HFFc6 (cell line): ENCODE data around the gene TTF2. TPM values are rescaled to one million over a fixed set of nuclear protein-coding genes. Genes with fewer than 3 reads are reported as not detected.

ENCODE experiments used
- DNase-seq: peaks from one replicate; pipeline ENCODE4 v3.0.0-alpha.2; 2018
- H3K27ac Mint-ChIP-seq: 2 replicates; pipeline ENCODE4 v1.8.0; 2020; ENCODE audit warnings: mild to moderate bottlenecking, mixed read lengths
- H3K27me3 Mint-ChIP-seq: 2 replicates; pipeline ENCODE4 v1.8.0; 2021; ENCODE audit warnings: mild to moderate bottlenecking, moderate library complexity, mixed read lengths; ENCODE audit not compliant: insufficient read depth
- H3K36me3 Mint-ChIP-seq: 2 replicates; pipeline ENCODE4 v1.8.0; 2021; ENCODE audit warnings: low read depth, mixed read lengths
- H3K4me1 Mint-ChIP-seq: 2 replicates; pipeline ENCODE4 v1.8.0; 2020; ENCODE audit warnings: low read depth, mixed read lengths
- H3K4me3 Mint-ChIP-seq: 2 replicates; pipeline ENCODE4 v1.8.0; 2020; ENCODE audit warnings: mild to moderate bottlenecking, moderate library complexity, mixed read lengths
- H3K9me3 Mint-ChIP-seq: 2 replicates; pipeline ENCODE4 v1.8.0; 2020; ENCODE audit warnings: mild to moderate bottlenecking, mixed read lengths
- total RNA-seq, 6 experiments: library from RNA; stranded (reverse); fragmentation: NEBNext Ultra II Directional; extraction: Animal tissue kit (Norgen Biotek cat#: 25700); gene quantifications; 2 replicates in 1 of 6; 3 replicates in 5 of 6; pipeline ENCODE4 v1.2.3, GENCODE V29; 2021
- TF ChIP-seq, protein P1 (sequence below): fragments of 200-600 bp; sonication (generic); IDR thresholded peaks from 2 replicates; pipeline ENCODE4 v1.5.0; 2021; ENCODE audit warnings: antibody characterized with exemption, mild to moderate bottlenecking

Gene TTF2
- total RNA-seq, 6 experiments from 2014 or later, result 18.7 to 28.6 (median 24.2) TPM

DNA sequence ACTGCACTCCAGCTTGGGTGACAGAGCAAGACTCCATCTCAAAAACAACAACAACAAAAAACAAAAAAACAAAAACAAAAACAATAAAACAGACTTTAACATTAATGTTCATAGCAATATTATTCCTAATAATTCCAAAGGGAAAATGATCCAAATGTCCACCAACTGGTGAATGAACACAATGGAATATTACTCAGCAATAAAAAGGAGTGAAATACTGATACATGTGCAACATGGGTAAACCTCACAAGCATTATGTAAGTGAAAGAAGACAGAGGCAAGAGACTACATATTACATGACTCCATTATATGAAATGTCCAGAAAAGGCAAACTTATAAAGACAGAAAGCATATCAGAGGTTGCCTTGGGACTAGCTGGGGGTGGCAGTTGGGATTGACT lies 6.1 kb upstream of the TTF2 start:
- Mint-ChIP-seq H3K9me3 (no peaks in the 10 kb centered on the region), H3K36me3 (no peaks in the 10 kb centered on the region), H3K4me3 (no peak overlapping the region), H3K27ac (no peak overlapping the region), H3K4me1 (peaks cover 5% of the 10 kb centered on the region), H3K27me3 (peaks cover 3% of the 10 kb centered on the region)
- TF ChIP-seq, protein P1, sequence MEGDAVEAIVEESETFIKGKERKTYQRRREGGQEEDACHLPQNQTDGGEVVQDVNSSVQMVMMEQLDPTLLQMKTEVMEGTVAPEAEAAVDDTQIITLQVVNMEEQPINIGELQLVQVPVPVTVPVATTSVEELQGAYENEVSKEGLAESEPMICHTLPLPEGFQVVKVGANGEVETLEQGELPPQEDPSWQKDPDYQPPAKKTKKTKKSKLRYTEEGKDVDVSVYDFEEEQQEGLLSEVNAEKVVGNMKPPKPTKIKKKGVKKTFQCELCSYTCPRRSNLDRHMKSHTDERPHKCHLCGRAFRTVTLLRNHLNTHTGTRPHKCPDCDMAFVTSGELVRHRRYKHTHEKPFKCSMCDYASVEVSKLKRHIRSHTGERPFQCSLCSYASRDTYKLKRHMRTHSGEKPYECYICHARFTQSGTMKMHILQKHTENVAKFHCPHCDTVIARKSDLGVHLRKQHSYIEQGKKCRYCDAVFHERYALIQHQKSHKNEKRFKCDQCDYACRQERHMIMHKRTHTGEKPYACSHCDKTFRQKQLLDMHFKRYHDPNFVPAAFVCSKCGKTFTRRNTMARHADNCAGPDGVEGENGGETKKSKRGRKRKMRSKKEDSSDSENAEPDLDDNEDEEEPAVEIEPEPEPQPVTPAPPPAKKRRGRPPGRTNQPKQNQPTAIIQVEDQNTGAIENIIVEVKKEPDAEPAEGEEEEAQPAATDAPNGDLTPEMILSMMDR, result no peak
- no peak for DNase-seq

GRCh38 chr1:117058810-117059209 lies 1.3 kb upstream of the TTF2 start:
- Mint-ChIP-seq H3K4me1 (peaks cover 31% of the 10 kb centered on the region), H3K9me3 (no peaks in the 10 kb centered on the region), H3K27me3 (no peaks in the 10 kb centered on the region), H3K4me3 (no peak overlapping the region; the same call in 1 of the 2 replicates), H3K27ac (no peak overlapping the region), H3K36me3 (no peaks in the 10 kb centered on the region)
- TF ChIP-seq, protein P1, result no peak
- DNase-seq, result no peak

GRCh38 chr1:117059334-117059677 lies 820 bp upstream of the TTF2 start:
- no peaks in the 10 kb centered on the region for H3K36me3 Mint-ChIP-seq
- TF ChIP-seq, protein P1, result no peak
- H3K4me1 Mint-ChIP-seq, result peaks cover 31% of the 10 kb centered on the region
- no peak for DNase-seq
- H3K27ac Mint-ChIP-seq, result no peak overlapping the region
- no peaks in the 10 kb centered on the region for H3K27me3 Mint-ChIP-seq
- H3K4me3 Mint-ChIP-seq, result no peak overlapping the region
- H3K9me3 Mint-ChIP-seq, result no peaks in the 10 kb centered on the region

DNA sequence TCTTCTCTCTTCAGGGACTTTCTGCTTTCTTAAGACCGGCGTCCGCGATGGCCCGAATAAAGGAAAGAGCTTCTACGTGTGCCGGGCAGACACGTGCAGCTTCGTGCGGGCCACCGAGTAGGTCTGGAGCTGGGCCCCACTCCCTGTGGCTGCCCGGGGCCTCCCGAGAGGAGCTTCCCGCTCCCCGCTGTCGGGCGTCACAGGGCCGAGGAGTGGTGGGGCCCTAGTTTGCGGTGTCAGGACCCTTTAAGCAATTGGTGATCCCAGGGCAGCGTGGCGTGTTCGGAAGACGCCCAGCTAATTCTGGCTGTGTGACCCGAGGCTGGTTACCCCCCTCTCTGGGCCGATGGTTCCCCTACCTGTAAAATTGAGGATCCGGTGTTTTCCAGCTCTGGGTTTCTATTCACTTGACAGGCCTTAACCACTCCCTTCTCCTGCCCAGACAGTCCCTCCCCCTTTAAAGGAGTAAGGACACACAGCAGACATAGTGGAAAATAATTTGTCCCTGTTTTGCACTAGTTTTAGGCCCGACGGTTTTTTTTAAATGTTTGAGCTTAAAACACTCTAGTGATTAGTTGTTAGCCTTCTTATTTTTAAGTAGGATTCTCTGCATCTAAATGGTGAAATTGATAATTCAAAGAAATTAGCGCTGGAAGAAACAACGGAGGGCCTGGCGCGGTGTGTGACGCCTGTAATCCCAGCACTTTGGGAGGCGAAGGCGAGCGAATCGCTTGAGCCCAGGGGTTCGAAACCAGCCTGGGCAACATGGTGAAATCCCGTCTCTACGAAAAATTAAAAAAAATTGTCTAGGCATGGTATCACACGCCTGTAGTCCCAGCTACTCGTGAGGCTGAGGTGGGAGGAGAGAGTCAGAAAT lies 553 bp downstream of the TTF2 start:
- peak; percentile 13 for DNase-seq
- Mint-ChIP-seq H3K36me3 (no peaks in the 10 kb centered on the region), H3K27ac (no peak overlapping the region; the same call in 1 of the 2 replicates), H3K4me1 (peaks cover 31% of the 10 kb centered on the region), H3K4me3 (no peak overlapping the region), H3K9me3 (no peaks in the 10 kb centered on the region), H3K27me3 (no peaks in the 10 kb centered on the region)
- TF ChIP-seq, protein P1, result no peak

DNA sequence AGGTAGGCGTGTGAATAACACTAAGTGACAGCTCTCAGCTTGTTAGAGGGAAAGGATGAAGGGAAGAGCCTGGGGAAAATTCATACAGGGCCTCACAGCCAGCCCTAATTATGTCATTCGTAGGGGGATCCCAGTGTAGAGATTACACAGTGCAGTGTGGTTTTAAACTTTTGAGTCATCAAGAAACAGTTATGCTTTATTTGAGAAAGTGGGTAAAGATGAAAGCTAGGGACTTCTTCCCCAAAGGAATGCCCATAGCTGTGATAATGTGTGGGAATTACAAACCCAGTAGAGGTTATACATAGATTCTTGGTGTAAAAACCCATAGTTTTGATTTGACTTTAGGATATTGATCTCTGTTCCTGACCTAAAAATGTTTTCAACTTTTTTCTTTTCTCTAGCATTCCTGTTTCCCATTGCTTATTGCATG lies 1.9 kb downstream of the TTF2 start:
- peak overlapping the region; percentile 38 for H3K27ac Mint-ChIP-seq
- peak; percentile 59 for DNase-seq
- no peak overlapping the region for H3K4me3 Mint-ChIP-seq
- no peaks in the 10 kb centered on the region for H3K36me3 Mint-ChIP-seq
- peaks cover 31% of the 10 kb centered on the region for H3K4me1 Mint-ChIP-seq
- TF ChIP-seq, protein P1, result no peak
- H3K27me3 Mint-ChIP-seq, result no peaks in the 10 kb centered on the region
- H3K9me3 Mint-ChIP-seq, result no peaks in the 10 kb centered on the region
